ENCODE results near the gene TIAM1.

TIAM1 gene

DNA sequence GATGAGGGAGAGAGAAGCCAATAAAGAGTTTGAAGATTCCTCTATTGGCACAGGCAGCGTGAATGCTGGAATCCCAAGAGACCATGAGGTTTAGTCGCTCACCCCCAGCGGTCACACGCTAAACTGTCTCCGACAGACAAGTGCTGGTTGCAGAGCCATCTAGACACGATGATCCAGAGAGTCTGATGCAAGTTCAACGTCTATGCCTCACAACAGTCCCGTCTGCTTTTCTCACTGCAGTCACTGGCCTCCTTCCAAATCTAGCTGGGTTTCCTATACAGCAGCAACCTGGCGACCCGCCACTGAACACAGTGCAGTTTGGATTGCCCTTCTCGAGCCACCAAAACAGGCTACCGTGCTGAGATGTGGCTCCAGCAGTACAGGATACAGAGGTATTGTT is 207.2 kb downstream of the TIAM1 start:
- no peak for DNase-seq (ENCODE audit: low read depth, low spot score)

DNA sequence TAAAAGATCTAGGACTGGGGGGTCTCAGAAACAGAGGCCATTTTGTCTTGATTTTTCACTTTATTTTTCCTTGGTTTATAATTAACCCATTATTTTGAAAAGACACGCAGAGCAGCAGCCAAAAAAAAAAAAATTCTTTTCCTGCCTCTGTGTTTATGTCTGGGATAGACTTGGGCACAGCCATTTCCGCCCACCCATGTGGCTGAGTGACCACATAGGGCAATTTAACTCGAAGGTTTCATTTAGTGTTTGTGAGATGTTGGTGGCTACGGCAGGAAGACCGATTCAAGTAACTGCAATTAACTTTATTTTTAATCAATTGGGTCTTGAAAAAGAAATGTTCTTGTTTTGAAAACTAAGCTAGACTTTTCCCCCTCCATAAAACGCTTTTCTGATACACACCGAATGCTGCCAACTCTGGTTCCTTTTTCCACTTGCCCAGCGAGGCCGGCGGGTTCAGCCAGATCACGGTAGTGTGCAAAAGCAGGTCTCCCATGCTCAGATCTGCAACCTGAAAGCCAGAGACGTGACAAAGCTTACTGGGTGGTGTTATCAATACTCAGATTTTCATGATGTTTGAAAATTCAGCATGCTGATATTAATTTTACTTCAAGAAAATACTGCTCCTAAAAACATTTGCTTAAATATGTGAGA is 208.4 kb downstream of the TIAM1 start:
- no peak for DNase-seq (ENCODE audit: low read depth, low spot score)

DNA sequence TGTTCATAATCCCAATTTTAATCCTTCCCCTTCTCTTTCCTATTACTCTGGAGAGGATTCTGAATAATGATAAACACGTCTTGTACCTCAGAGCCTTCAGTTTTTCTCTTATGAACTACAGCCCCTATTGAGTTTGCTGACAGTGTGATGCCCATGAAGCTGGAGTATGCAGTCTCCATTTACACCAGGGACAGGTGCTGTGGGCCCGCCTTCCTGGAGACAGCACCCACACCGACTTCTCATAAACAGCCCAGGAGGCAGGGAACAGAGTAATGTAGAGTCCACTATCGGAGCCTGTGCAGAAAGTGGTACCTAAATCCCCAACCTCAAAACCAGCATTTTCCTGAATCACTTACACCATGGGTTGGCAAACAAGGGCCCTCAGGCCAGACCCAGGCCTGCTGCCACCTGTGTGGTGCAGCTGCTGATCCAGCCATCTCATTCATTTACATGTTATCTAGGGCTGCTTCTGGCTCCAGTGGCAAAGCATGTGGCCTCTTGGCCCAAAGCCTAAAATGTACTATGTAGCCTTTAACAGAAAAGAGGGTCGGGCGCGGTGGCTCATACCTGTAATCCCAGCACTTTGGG is 210.7 kb downstream of the TIAM1 start:
- DNase-seq (ENCODE audit: low read depth, low spot score), result no peak

DNA sequence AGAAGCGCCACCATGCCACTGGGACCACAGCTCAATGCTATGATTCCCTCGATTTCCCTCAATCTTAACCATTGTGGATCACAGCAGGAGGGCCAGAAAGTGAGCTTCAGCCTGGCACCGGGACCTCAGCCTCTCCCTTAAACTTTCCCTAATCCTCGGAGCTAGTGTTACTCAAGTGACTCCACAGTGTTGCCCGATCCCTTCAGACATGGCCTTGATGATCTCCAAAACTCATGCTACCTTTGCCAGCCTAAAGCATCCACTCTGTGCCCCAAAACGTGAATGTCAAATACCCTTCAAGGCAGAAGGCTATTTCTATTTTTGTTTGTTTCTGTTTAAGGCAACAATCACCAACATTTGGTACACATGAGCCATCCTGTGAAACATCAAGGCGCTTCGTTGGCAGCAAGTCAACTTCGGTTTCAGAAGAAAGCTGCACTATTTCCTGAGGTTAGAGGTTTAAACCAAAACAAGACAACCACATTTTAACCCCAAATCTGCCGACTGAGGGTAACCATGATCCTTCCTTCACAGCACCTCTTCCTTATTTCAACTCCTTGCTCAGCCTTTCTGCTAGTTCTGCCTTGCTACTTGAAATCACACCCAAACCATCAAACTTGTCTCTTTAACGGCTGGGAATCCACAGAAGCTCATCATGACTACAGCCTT is 211.4 kb downstream of the TIAM1 start:
- DNase-seq (ENCODE audit: low read depth, low spot score), result peak; percentile 52

DNA sequence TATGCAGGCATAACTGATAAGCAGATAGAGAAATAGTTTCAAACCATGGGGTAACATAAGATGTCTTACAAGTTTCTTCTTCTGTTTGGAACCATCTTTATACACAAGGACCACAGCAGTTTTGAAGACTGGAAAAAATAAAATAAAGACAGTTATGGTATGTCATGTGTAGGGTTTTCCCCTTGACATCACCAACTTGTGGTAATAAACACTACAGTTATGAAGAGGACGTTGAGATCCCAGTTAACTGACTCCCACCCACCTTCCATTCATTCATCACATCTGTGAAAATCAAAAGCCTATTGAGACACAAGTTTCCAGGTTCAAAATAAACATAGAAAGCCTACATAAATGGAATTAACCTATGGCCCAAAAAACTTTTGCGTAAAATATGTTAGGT is 213.2 kb downstream of the TIAM1 start:
- no peak for DNase-seq (ENCODE audit: low read depth, low spot score)

DNA sequence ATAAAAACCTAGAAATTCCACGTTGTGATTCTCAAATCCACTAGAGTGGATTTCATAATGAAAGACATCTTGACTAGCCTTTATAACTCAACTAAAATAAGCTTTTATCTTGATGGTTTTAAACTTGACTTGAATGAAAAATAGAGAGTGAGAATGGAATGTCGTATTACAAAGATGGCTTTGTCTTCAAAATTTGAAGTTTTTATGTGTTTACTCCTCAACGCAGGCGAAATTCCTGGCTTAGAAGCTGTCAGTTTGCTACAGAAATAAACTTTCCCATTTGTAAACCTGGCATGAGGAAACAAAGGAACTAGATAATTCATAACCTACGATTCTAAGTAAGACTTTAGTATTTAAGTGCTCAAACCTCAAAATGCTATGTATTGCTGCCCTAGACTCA is 215.8 kb downstream of the TIAM1 start:
- no peak for DNase-seq (ENCODE audit: low read depth, low spot score)

DNA sequence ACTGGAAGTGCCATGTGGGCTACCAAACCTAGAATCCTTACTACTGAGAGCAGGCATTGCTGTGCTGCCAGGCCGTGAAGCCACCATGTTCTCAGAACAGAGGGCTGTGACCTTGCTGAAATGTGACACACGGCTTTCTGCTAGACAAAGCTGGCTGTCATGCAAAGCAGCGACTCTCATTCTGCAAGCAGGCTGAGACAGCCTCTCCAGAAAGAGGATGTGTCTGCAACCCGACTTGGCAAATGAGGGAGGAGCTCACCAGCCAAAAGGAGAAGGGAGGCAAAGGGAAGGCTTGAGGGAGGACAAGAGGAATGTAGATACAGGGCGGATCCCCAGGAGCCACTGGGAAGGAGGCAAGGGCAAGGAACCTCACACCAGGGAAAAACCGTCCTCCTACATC is 220.1 kb downstream of the TIAM1 start:
- DNase-seq (ENCODE audit: low read depth, low spot score), result no peak

DNA sequence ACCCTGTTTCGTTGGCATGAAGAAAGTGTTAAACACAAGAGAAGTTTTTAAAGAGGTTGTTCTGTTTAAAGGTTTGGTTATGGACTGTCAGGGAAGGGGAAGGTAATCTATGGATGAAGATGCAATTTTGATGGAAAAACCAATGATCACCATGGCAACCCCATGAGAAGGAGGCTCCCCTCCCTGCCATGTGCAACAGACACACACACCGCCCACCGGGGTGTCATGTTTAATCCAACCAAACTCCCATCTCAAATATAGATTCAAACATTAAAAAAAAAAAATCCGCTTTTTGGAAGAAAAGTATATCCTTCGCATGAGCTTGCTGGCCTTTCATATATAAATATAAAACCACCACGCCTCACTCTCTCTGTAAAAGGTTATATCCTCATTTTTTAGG is 224.9 kb downstream of the TIAM1 start:
- no peak for DNase-seq (ENCODE audit: low read depth, low spot score)

DNA sequence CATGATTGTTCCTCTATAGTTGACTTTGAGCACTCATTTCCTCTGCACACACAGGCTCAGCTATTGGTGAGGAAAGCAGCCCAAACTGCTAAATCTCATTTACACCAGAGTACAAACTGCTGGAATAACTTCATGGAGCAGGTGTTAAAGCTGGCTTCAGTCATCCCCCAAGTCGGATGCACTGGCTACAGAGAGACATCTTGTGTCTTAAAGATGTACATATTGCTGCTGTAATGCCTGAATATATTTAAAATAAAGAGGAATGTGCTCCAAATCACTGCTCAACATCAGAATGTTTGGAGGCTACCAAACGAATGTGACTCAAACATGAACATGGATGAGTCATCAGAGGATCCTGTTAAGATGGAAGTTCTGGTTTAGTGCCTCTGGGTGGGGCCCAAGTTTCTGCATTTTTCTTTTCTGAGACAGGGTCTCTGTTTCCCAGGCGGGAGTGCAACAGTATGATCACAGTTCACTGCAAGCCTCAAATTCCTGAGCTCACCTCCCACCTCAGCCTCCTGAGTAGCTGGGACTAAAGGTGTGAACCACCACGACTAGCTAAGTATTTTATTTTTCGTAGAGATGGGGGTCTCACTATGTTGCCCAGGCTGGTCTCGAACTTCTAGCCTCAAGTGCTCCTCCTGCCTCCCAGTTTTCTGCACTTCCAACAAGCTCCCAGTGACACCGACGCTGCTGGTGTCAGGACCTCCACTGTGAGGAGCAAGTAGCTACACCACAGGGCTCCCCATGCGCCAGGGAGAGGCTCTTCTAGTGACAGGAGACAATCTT is 226.7 kb downstream of the TIAM1 start:
- DNase-seq (ENCODE audit: low read depth, low spot score), result no peak

DNA sequence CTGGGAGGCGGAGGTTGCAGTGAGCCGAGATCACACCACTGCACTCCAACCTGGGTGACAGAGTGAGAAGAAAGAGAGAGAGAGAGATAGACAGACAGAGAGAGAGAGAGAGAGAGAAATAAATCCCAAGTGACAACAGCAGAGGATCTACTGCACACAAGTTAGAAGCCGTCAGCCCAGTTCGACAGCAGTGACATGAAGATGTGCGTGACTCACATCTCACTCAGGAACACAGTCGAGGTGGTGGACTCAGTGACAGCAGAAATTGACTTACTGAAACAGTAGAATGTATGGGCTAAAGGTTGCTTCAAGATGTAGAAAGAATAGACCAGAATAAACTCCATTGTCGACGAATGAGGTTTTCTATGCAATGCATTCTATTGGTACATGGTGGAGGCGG is 228.8 kb downstream of the TIAM1 start:
- DNase-seq (ENCODE audit: low read depth, low spot score), result no peak

DNA sequence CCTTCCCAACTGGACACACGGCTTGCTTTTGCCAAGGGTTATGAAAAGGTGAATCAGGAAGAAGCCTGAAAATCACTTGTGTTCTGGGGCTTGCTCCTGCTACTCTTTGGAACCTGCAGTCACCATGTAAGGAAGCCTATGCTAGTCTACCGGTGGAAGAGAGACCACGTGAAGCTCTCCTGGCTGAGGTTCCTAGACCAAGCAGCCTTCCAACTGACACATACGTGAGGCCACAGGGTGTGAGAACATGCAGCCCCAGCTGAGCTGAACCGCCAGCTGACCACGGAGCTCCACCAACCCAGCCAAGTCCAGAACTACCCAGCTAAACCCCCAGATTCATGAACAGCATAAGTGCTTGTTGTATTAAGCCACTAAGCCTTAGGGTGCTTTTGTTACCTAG is 233.0 kb downstream of the TIAM1 start:
- DNase-seq (ENCODE audit: low read depth, low spot score), result no peak

DNA sequence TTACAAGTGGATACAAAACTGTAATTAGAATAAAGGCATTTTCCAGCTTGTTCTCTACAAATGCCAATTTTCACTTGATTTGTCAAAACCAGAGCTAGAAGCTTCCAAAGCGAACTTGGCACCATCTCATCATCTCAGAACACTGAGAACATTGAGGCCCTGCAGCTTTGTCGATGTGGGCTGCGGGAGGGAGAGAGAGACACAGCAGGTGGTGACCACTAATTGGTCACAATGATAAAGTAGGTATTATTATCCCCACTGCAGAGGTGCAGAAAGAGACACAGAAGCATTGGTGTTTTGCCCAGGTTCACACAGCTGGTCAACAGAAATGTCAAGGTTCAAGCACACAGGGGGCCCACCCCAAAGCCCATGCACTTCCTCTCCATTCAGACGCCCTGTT is 233.6 kb downstream of the TIAM1 start:
- DNase-seq (ENCODE audit: low read depth, low spot score), result no peak

DNA sequence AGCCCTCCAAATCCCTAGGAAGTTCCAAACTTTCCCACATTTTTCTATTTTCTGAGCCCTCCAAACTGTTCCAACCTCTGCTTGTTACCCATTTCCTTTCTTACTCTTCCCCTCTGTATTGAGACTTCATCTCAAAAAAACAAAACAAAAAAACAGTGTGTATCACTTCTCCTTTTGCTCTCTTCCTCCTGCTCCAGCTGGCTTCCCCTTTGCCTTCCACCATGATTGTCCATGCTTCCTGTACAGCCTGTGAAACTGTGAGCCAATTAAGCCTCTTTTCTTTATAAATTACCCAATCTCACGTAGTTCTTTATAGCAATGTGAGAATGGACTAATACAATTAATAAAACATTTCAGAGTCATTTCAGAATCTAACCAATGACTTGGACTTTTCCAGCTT is 236.2 kb downstream of the TIAM1 start:
- no peak for DNase-seq (ENCODE audit: low read depth, low spot score)

DNA sequence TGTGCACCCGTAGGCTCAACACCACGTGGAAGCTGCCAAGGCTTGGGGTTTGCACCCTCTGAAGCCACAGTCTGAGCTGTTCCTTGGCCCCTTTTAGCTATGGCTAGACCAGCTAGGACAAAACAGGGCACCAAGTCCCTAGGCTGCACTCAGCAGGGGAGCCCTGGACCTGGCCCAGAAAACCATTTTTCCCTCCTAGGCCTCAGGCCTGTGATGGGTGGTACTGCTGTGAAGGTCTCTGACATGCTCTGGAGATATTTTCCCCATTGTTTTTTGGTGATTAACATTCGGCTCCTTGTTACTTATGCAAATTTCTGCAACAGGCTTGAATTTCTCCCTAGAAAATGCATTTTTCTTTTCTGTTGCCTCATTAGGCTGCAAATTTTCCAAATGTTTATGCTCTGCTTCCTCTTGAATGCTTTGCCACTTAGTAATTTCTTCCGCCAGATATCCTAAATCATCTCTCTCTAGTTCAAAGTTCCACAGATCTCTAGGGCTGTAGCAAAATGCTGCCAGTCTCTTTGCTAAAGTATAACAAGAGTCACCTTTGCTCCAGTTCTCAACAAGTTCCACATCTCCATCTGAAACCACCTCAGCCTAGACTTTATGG is 236.8 kb downstream of the TIAM1 start:
- DNase-seq (ENCODE audit: low read depth, low spot score), result no peak

DNA sequence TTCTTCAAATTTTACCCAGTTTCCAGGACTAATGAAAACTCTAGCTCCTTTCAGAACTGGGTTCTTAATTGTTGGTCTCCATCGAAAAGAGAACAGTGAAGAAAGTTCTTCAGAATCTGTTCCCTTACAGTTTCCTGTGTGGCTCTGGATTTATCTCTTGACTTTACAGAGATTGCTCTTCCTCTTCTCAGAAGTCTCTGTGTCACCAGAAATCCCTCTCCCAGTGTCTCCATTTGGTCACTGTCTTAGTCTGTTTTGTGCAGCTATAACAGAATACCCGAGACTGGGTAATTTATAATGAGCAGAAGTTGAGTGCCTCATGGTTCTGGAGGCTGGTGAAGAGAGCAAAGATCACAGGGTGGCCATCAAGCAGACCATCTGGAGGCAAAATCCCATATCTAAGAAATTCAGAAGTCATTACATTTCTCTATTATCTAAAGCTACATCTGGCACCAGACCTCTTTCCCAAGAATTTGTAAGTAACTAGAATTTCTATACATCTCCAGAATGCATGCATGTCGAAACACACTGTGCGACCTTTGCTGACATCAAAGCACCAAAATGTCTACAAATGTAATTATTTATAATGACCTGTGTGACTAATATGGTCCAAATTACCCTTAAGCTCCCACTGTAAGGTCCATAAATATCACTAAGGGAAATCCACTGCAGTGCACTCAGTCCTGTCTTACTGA is 240.3 kb downstream of the TIAM1 start:
- no peak for DNase-seq (ENCODE audit: low read depth, low spot score)

DNA sequence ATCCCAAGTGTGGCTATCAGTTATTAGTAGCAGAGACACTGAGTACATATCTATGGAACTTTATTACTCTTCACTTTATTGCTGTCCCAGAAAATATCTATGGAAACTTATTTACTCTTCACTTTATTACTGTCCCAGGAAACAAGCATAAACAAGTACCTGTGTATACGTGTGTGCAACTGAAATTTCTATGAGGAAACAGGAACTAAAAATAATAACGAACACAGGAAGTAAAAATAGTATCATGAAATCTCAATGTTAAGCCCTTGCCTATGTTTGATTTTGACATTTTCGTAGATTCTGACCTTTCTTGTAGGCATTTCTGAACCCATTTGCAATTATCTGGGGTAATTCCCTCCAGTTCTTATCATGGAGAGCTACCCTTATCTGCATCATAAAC is 240.9 kb downstream of the TIAM1 start:
- no peak for DNase-seq (ENCODE audit: low read depth, low spot score)

DNA sequence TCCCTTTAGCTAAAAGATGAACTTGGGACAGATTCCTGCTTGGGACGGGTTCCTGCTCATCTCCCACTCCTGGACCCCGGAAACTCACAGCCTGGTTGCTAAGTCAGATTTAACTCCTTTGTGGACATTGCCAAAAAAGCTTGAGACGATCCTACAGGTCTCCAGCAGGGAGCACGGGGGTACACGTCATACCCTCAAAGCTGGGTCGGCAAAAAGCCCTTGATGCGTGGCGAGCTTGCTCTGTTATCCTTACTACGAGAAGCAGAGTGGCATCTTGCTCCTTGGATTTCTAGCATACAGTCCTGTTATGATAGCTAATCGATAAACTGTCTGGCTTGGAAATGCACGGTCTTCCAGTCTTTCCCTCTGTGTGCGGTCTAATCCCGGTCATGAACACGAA is 244.9 kb downstream of the TIAM1 start:
- DNase-seq (ENCODE audit: low read depth, low spot score), result no peak

DNA sequence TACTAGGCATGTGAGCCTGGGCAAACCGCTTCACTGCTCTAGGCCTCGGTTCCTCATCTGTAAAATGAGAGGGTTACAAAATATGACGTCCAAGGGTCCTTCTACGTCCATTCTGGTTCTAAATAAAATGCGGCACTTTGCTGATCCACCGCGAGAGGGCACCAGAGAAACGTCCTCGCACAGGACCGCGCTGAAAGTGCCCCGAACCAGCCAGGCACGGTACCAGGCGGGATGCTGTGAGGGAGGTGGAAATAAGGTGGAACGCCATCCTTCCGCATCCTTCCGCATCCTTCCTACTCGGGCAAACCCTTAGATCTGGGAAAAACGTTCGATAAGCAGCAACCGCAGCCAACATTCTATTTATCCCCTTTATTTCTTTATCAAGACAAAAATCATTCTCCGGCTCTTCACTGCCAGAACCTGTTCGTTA is 245.5 kb downstream of the TIAM1 start:
- peak; percentile 58 for DNase-seq (ENCODE audit: low read depth, low spot score)

DNA sequence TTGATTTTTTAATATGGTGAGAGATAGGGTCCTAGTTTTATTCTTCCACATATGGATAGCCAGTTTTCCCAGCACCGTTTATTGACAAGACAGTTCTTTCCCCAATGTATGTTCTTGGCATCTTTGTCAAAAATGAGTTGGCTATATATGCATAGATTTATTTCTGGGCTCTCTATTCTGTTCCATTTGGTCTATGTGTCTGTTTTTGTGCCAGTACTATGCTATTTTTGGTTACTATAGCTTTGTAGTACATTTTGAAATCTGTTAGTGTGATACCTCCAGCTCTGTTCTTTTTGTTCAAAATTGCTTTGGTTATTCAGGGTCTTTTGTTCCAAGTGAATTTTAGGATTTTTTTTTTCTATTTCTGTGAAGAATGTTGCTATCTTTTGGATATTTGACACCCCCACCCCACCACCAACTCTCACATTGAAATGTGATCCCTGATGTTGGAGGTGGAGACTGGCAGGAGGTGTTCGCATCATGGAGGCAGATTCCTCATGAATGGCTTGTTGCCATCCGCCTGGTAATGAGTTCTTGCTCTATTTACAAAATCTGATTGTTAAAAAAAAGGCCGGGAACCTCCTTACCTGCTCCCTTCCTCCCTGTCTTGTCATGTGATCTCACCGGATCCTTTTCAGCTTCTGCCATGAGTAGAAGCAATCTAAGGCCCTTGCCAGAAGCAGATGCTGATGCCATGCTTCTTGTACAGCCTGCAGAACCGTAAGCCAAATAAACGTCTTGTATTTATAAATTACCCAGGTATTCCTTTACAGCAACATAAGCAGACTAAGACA is 251.0 kb downstream of the TIAM1 start:
- DNase-seq (ENCODE audit: low read depth, low spot score), result no peak

DNA sequence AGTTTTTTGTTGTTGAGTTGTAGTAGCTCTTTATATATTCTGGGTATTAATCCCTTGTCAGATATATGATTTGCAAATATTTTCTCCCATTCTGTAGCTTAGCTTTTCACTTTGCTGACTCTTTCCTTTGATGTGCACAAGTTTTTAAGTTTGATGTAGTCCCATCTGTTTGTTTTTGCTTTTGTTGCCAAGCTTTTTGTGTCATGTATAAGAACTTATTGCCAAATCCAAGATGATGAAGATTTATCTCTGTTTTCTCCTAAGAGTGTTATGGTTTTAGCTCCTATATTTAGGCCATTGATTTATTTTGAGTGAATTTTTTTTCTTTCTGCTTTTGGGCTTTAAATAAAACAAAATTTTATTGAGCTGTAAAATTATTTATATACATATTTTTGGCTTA is 253.7 kb downstream of the TIAM1 start:
- DNase-seq (ENCODE audit: low read depth, low spot score), result no peak

DNA sequence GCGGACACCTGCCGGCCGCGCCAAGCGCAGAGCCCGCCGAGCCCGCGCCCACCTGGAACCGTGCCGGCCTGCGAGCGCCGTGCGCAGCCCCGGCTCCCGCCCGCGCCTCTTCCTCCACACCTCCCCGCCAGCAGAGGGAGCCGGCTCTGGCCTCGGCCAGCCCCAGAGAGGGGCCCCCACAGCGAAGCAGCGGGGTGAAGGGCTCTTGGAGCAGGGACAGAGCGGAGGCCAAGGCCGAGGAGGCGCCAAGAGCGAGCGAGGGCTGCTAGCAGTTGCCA is 255.6 kb downstream of the TIAM1 start:
- no peak for DNase-seq (ENCODE audit: low read depth, low spot score)
